Mesenchymal stem cell (in vitro differentiated cells and primary cell): ENCODE measurements around the gene PRMT7.

Source experiments
- DNase-seq: peaks from one replicate; pipeline ENCODE4 v3.0.0-alpha.2; 2013
- H2AFZ ChIP-seq: one replicate; pipeline ENCODE4 v1.6.1; 2013; ENCODE audit warnings: low read depth, mild to moderate bottlenecking, control low read depth, inconsistent platforms, low read length, moderate library complexity
- H2AK5ac ChIP-seq: 2 replicates; pipeline ENCODE4 v1.6.1; 2013; ENCODE audit warnings: low read length, moderate library complexity, mild to moderate bottlenecking, inconsistent platforms; ENCODE audit not compliant: severe bottlenecking
- H2BK120ac ChIP-seq: one replicate; pipeline ENCODE4 v1.6.1; 2013; ENCODE audit warnings: low read depth, mild to moderate bottlenecking, inconsistent platforms, low read length, moderate library complexity
- H2BK12ac ChIP-seq, 2 experiments: one replicate each; pipeline ENCODE4 v1.6.1; 2013; ENCODE audit warnings: inconsistent platforms in 2 of 2, low read length in 2 of 2, mild to moderate bottlenecking in 2 of 2, moderate library complexity in 2 of 2, control low read depth in 1 of 2
- H2BK15ac ChIP-seq: one replicate; pipeline ENCODE4 v1.6.1; 2013; ENCODE audit warnings: mild to moderate bottlenecking, low read depth, inconsistent platforms; ENCODE audit not compliant: poor library complexity, severe bottlenecking
- H2BK5ac ChIP-seq: 2 replicates; pipeline ENCODE4 v1.6.1; 2013; ENCODE audit warnings: low read depth, mild to moderate bottlenecking, low read length, control low read depth, inconsistent platforms; ENCODE audit not compliant: poor library complexity, severe bottlenecking
- H3K14ac ChIP-seq, 2 experiments: one replicate each; pipeline ENCODE4 v1.6.1; 2013; ENCODE audit warnings: inconsistent platforms in 2 of 2, low read length in 2 of 2, control low read depth in 1 of 2, mild to moderate bottlenecking in 1 of 2, moderate library complexity in 1 of 2
- H3K18ac ChIP-seq, 2 experiments: one replicate each; pipeline ENCODE4 v1.6.1; 2013; ENCODE audit warnings: inconsistent platforms in 2 of 2, low read length in 2 of 2, control low read depth in 1 of 2, low read depth in 1 of 2, mild to moderate bottlenecking in 1 of 2
- H3K23ac ChIP-seq, 2 experiments: one replicate each; pipeline ENCODE4 v1.6.1; 2013; ENCODE audit warnings: inconsistent platforms in 2 of 2, low read length in 2 of 2, mild to moderate bottlenecking in 2 of 2, moderate library complexity in 2 of 2, control low read depth in 1 of 2
- H3K27ac ChIP-seq: 2 replicates; pipeline ENCODE4 v1.5.1; 2013; ENCODE audit warnings: mild to moderate bottlenecking, moderate library complexity, low read length, control low read depth, inconsistent platforms; ENCODE audit not compliant: poor library complexity, severe bottlenecking
- H3K27me3 ChIP-seq, 2 experiments: 2 replicates each; pipeline versions ENCODE4 v1.6.1 to v1.7.0; 2013; ENCODE audit warnings: low read length in 2 of 2, mild to moderate bottlenecking in 2 of 2, moderate library complexity in 2 of 2, control low read depth in 1 of 2, inconsistent platforms in 1 of 2; ENCODE audit not compliant: control insufficient read depth in 1 of 2, insufficient read depth in 1 of 2
- H3K36me3 ChIP-seq, 2 experiments: 2 replicates each; pipeline versions ENCODE4 v1.6.1 to v1.7.0; 2013; ENCODE audit warnings: low read length in 2 of 2, control low read depth in 1 of 2, inconsistent platforms in 1 of 2, low read depth in 1 of 2, mild to moderate bottlenecking in 1 of 2; ENCODE audit not compliant: insufficient read depth in 2 of 2, control insufficient read depth in 1 of 2
- H3K4ac ChIP-seq, 2 experiments: one replicate each; pipeline ENCODE4 v1.6.1; 2013; ENCODE audit warnings: inconsistent platforms in 2 of 2, low read length in 2 of 2, mild to moderate bottlenecking in 2 of 2, moderate library complexity in 2 of 2, control low read depth in 1 of 2, low read depth in 1 of 2
- H3K4me1 ChIP-seq: 2 replicates; pipeline ENCODE4 v1.6.1; 2013; ENCODE audit warnings: low read depth, low read length, control low read depth; ENCODE audit not compliant: control insufficient read depth, insufficient read depth
- H3K4me2 ChIP-seq: 2 replicates; pipeline ENCODE4 v1.6.1; 2013; ENCODE audit warnings: low read length, mild to moderate bottlenecking, inconsistent platforms; ENCODE audit not compliant: poor library complexity, severe bottlenecking
- H3K4me3 ChIP-seq, 2 experiments: 2 replicates each; pipeline versions ENCODE4 v1.5.1 to v1.7.0; 2013; ENCODE audit warnings: low read length in 2 of 2, mild to moderate bottlenecking in 2 of 2, control low read depth in 1 of 2, low read depth in 1 of 2; ENCODE audit not compliant: insufficient read depth in 1 of 2
- H3K79me1 ChIP-seq: replicated peaks from 2 replicates; pipeline ENCODE4 v1.6.1; 2013; ENCODE audit warnings: mild to moderate bottlenecking, control low read depth, low read length, inconsistent platforms; ENCODE audit not compliant: poor library complexity, severe bottlenecking
- H3K9ac ChIP-seq: 2 replicates; pipeline ENCODE4 v1.7.0; 2013; ENCODE audit warnings: mild to moderate bottlenecking, low read length, moderate library complexity
- H3K9me3 ChIP-seq: 2 replicates; pipeline ENCODE4 v1.7.0; 2013; ENCODE audit warnings: mild to moderate bottlenecking, low read length; ENCODE audit not compliant: control insufficient read depth
- H4K8ac ChIP-seq: one replicate; pipeline ENCODE4 v1.6.1; 2013; ENCODE audit warnings: inconsistent platforms, mild to moderate bottlenecking, low read length, moderate library complexity
- H4K91ac ChIP-seq: one replicate; pipeline ENCODE4 v1.6.1; 2013; ENCODE audit warnings: mild to moderate bottlenecking, low read length, inconsistent platforms
- WGBS: methylation state at CpG from one replicate; pipeline ENCODE4 v1.1.7; 2013; ENCODE audit warnings: mixed read lengths; 5-methylcytosine and 5-hydroxymethylcytosine counted together

PRMT7 gene

DNA sequence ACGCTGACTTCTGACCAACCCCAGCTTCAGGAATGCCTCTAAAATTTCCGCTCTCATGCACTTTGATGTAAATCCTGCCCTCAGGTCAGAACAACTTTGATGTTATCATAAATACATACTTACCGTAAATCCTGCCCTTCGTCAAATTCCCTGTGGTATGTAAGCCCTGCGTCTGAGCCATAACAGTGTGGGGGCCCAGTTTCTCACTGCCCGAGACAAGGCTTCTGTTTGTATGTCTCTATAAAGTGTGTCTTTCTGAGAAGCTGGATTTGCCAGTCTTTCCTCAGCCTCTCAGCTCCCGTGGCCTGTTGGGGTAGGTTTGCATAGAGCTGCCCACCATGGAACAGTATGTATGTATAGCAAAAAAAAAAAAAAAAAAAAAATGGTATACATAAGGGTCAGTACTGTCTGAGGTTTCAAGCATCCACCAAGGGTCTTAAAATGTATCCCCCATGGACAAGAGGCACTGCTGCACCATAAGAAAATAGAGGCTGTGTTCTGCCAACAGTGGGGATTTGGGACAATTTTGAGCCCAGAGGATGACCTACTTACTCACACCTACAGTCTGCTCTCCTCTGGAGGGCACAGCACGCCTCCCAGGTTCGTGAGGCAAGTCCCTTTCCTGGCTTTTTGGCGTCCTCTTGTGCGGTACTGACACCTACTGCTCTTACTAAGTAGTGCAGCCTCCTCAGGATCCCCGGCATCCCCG, 17.5 kb downstream of the PRMT7 start:
- Histone ChIP-seq H2BK15ac (no peak overlapping the region), H3K14ac (no peak overlapping the region), H3K27ac (no peak overlapping the region), H2AK5ac (no peak overlapping the region), H2BK5ac (no peak overlapping the region), H3K36me3 (peaks cover 26 to 47% of the 10 kb centered on the region in 2 experiments), H3K4ac (no peak overlapping the region), H3K18ac (no peak overlapping the region), H3K79me1 (peaks cover 2% of the 10 kb centered on the region), H4K8ac (no peak overlapping the region), H3K4me3 (no peak overlapping the region), H3K9ac (no peak overlapping the region), H3K4me1 (peaks cover 2% of the 10 kb centered on the region), H3K27me3 (no peaks in the 10 kb centered on the region), H3K9me3 (no peaks in the 10 kb centered on the region), H2BK120ac (no peak overlapping the region), H3K4me2 (no peak overlapping the region), H2BK12ac (no peak overlapping the region), H2AFZ (no peak overlapping the region), H4K91ac (no peak overlapping the region), H3K23ac (no peak overlapping the region)
- 53% methylated on average over 10 of the region's 13 CpGs for WGBS
- peak; percentile 86 for DNase-seq

DNA sequence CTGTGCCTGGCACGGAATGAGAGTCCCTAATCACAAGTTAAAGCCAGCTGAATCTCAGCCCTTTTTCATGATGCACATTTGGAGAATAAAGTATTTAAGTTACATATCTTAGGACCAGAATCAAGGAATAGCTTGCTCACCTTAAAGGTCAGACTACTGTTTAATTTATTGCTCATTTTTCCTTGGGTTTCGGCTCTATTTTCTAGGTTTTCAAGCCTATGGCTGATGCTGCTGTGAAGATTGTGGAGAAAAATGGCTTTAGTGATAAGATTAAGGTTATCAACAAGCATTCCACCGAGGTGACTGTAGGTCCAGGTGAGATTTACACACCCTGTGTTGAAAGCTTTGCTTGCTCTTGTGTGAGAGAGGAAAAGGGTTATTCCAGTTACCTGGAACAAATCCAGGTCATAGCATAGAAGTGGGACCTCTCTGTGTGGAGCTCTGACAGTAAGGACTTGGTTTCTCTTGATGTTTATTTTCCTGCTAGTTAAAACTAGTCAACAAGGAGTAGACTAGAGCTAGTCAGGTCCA, 18.1 kb downstream of the PRMT7 start:
- peak overlapping the region in 1 of 2 experiments; percentile 20 for H3K4ac ChIP-seq
- no peak overlapping the region for H3K9ac ChIP-seq
- WGBS, result 77% methylated on average over 2 of the region's 3 CpGs
- no peak overlapping the region for H4K8ac ChIP-seq
- no peak overlapping the region for H3K18ac ChIP-seq
- no peak overlapping the region for H3K4me2 ChIP-seq
- H3K36me3 ChIP-seq, result peaks cover 27 to 43% of the 10 kb centered on the region in 2 experiments
- H2BK5ac ChIP-seq, result no peak overlapping the region
- no peak overlapping the region for H2BK15ac ChIP-seq
- no peak overlapping the region for H4K91ac ChIP-seq
- no peak overlapping the region for H3K27ac ChIP-seq
- no peak overlapping the region for H2AFZ ChIP-seq
- H2AK5ac ChIP-seq, result no peak overlapping the region
- peaks cover 4% of the 10 kb centered on the region for H3K79me1 ChIP-seq
- H2BK120ac ChIP-seq, result no peak overlapping the region
- no peak overlapping the region for H3K23ac ChIP-seq
- no peak for DNase-seq
- no peak overlapping the region for H2BK12ac ChIP-seq
- H3K4me1 ChIP-seq, result peaks cover 2% of the 10 kb centered on the region
- no peaks in the 10 kb centered on the region for H3K9me3 ChIP-seq
- H3K27me3 ChIP-seq, result no peaks in the 10 kb centered on the region
- H3K14ac ChIP-seq, result no peak overlapping the region
- H3K4me3 ChIP-seq, result no peak overlapping the region

DNA sequence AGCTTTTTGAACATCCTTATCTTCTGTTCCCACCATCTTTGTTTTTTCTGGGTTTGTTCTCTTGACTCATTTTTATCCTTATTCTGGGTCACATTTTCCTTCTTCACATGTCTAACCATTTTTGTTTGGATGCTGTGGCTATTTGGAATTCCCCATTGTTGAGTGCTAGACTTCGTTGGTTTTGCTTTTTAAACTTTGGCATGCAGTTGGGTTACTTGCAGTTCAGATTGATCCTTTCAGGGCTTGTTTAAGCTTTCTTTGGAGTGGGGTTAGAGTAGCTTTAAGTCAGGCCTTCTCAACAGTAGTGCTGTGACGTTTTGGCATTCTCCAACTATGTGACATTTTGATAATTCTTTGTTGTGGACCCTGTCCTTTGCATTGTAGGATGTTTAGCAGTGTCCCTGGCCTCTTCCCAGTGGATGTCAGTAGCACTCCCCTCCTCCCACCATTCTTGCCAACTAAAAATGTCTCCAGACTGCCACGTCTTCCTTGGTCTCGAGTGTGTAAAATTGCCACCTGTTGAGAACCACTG, 21.1 kb downstream of the PRMT7 start:
- H3K18ac ChIP-seq, result peak overlapping the region; percentile 75 to 79
- peaks cover 6% of the 10 kb centered on the region for H3K79me1 ChIP-seq
- no peaks in the 10 kb centered on the region for H3K9me3 ChIP-seq
- H3K4me1 ChIP-seq, result peaks cover 6% of the 10 kb centered on the region
- 19% methylated on average over 4 of the region's 4 CpGs for WGBS
- H2BK12ac ChIP-seq, result peak overlapping the region in 1 of 2 experiments; percentile 61
- no peak overlapping the region for H2BK120ac ChIP-seq
- no peak overlapping the region for H2AK5ac ChIP-seq
- no peak overlapping the region for H3K23ac ChIP-seq
- H3K27me3 ChIP-seq, result no peaks in the 10 kb centered on the region
- H4K8ac ChIP-seq, result peak overlapping the region; percentile 80
- peak overlapping the region; percentile 63 for H3K9ac ChIP-seq
- H2BK15ac ChIP-seq, result no peak overlapping the region
- no peak overlapping the region for H3K4me2 ChIP-seq
- H3K27ac ChIP-seq, result peak overlapping the region; percentile 30
- no peak overlapping the region for H3K4me3 ChIP-seq
- no peak overlapping the region for H2AFZ ChIP-seq
- peak overlapping the region; percentile 9 to 57 for H3K4ac ChIP-seq
- H3K14ac ChIP-seq, result no peak overlapping the region
- peak overlapping the region; percentile 53 for H4K91ac ChIP-seq
- DNase-seq, result peak; percentile 80
- peaks cover 14 to 18% of the 10 kb centered on the region in 2 experiments for H3K36me3 ChIP-seq
- no peak overlapping the region for H2BK5ac ChIP-seq

DNA sequence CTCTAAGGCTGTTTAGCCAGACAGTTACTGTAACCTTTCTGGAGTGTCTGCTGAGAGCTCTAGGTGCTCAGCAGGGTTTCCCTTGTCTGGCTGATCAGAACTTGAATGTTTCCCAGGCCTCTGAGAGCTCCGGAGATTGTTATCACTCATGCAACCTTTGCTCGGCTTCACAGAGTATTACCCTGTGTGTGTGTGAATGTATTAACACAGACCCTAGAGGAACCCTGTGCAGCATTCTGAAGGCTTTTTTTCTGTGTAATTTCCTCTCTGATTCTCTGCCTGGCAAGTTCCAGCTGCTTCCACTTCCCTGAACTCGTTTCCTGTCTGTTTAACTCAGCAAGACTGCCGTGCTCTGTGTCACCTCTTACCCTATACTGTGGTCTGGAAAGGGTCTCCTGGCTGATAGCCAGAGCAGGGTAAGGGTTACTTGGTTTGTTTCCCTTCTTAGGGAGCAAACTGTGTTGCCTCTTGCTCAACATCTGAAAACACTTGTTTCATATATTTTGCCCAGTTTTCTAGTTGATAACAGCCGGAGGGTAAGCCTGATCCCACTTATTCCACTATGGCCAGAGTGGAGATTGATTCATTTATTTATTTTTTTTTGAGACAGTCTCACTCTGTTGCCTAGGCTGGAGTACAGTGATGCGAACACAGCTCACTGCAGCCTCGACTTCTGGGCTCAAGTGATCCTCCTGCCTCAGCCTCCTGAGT, 21.7 kb downstream of the PRMT7 start:
- H2BK15ac ChIP-seq, result no peak overlapping the region
- no peak overlapping the region for H3K4me2 ChIP-seq
- H3K9ac ChIP-seq, result peak overlapping the region; percentile 63
- peak overlapping the region in 1 of 2 experiments; percentile 61 for H2BK12ac ChIP-seq
- no peak overlapping the region for H2BK120ac ChIP-seq
- H3K23ac ChIP-seq, result no peak overlapping the region
- peaks cover 6% of the 10 kb centered on the region for H3K79me1 ChIP-seq
- H4K91ac ChIP-seq, result peak overlapping the region; percentile 53
- peaks cover 15 to 18% of the 10 kb centered on the region in 2 experiments for H3K36me3 ChIP-seq
- H2BK5ac ChIP-seq, result no peak overlapping the region
- no peak overlapping the region for H3K14ac ChIP-seq
- H3K27me3 ChIP-seq, result no peaks in the 10 kb centered on the region
- 18% methylated on average over 5 of the region's 7 CpGs for WGBS
- no peaks in the 10 kb centered on the region for H3K9me3 ChIP-seq
- peak overlapping the region; percentile 80 for H4K8ac ChIP-seq
- no peak overlapping the region for H2AK5ac ChIP-seq
- H3K4me1 ChIP-seq, result peaks cover 6% of the 10 kb centered on the region
- peak overlapping the region; percentile 30 for H3K27ac ChIP-seq
- peak; percentile 80 for DNase-seq
- peak overlapping the region; percentile 75 to 79 for H3K18ac ChIP-seq
- peak overlapping the region; percentile 9 to 57 for H3K4ac ChIP-seq
- H3K4me3 ChIP-seq, result no peak overlapping the region
- no peak overlapping the region for H2AFZ ChIP-seq
